ENCODE data around the gene SP6. TPM values are rescaled to one million over a fixed set of nuclear protein-coding genes. Genes with fewer than 3 reads are reported as not detected.

The SP6 gene
- total RNA-seq, 4 donors from 2014 or later: 0.74 to 1.7 (median 1.2) TPM

GRCh38 chr17:47862621-47863440 lies 11.9 kb upstream of the SP6 start:
- DNase-seq (ENCODE audit: low spot score) (no peak), ATAC-seq (ENCODE audit: low FRiP score) (no peak)
- TF ChIP-seq CTCF (IDR thresholded peaks at IDR 0.05): no peak

DNA sequence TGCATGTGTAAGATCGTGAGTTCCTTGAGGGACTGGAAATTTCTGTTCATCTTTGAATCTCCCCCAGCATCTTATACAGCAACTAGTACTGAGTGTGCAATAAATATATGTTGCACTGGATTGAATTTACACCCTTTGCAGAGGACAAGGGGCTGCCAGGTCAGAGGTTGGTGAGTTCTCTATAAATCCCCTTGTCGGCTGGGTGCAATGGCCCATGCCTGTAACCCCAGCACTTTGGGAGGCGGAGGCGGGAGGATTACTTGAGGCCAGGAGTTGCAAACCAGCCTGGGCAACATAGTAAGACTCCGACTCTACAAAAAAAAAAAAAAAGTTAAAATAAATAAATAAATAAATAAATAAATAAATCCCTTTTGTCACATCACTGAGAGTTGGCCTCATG lies 9.4 kb upstream of the SP6 start:
- DNase-seq (ENCODE audit: low spot score) (no peak), ATAC-seq (ENCODE audit: low FRiP score) (no peak)
- TF ChIP-seq CTCF (IDR thresholded peaks at IDR 0.05): no peak

- ATAC-seq (ENCODE audit: low FRiP score) (no peak), DNase-seq (ENCODE audit: low spot score) (no peak)
- TF ChIP-seq CTCF (IDR thresholded peaks at IDR 0.05): no peak
These were observed 6.8 kb upstream of the SP6 start for GRCh38 chr17:47857551-47858455.

DNA sequence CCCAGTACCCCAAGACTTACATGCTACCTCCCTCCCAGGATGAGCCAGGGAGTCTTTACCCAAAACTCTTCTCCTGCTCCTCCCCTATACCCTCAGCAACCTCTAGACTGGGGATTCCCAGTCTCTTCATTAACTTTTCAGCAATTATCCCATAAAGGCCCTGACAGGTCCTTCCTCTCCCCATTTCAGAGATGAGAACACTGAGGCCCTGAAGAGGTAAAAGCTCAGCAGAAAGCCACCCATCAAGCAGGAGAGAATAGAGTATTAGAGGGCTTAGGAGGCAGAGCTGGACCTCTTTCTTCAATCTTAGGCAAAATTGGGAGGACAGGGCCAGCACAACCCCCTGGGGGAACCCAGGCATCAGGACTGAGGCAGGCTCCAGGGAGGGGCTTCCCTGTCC lies 5.9 kb upstream of the SP6 start:
- TF ChIP-seq CTCF (IDR thresholded peaks at IDR 0.05): no peak
- no peak for DNase-seq (ENCODE audit: low spot score)
- ATAC-seq (ENCODE audit: low FRiP score): no peak

GRCh38 chr17:47855737-47856136 lies 4.8 kb upstream of the SP6 start:
- ATAC-seq (ENCODE audit: low FRiP score): no peak

DNA sequence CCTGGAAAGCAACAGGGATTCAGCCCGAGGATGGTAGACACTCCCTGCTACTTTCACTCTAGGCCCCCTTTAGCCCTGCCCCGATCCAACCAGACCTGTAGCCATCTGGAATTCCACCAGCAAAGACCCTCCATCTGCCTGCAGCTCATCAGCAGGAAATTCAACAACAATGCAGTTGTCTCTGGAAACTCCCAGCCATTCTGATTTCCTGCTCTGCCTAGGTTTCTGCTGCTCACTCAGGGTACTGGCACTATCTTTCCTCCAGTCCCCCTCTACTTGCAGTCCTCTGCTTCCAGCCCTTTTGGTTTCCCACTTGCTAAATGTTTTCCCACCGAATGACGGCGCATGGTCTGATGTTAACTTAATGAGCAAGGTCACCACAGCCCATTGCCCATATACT lies 2.7 kb upstream of the SP6 start:
- no peak for TF ChIP-seq CTCF (IDR thresholded peaks at IDR 0.05)
- ATAC-seq (ENCODE audit: low FRiP score) (no peak), DNase-seq (ENCODE audit: low spot score) (no peak)

More at GRCh38 chr17:47855737-47856136, 4.8 kb upstream of the SP6 start:
- no peak for TF ChIP-seq CTCF (IDR thresholded peaks at IDR 0.05)
- DNase-seq (ENCODE audit: low spot score): no peak

All from omental fat pad (tissue), 4 donors.